Stimulated activated memory B cell treated with anti-CD40 and anti-IgM and Interleukin-4, amounts not matched to agents 10 μg/mL and 1 μg/mL and 100 μg/mL, for 72 hours (primary cell): ENCODE results near the gene AMIGO2.
"Not testable (repeated sequence)": the region's sequence is repeated elsewhere in the genome, so short reads cannot be mapped to it uniquely, and the experiment has no call there.

Experiments
- ATAC-seq: fragments of 150-1000 bp; cut with Tn5 transposase; 2 replicates; pipeline ENCODE4 v1.10.0; 2021
- H3K27ac Mint-ChIP-seq: one replicate; pipeline ENCODE4 v1.8.0; 2022; ENCODE audit warnings: mild to moderate bottlenecking, mixed read lengths
- H3K27me3 Mint-ChIP-seq: one replicate; pipeline ENCODE4 v1.8.0; 2022; ENCODE audit warnings: mixed read lengths
- H3K36me3 Mint-ChIP-seq: one replicate; pipeline ENCODE4 v1.8.0; 2022; ENCODE audit warnings: mixed read lengths
- H3K4me1 Mint-ChIP-seq: one replicate; pipeline ENCODE4 v1.8.0; 2022; ENCODE audit warnings: mixed read lengths
- H3K4me3 Mint-ChIP-seq: one replicate; pipeline ENCODE4 v1.8.0; 2022; ENCODE audit warnings: mild to moderate bottlenecking, moderate library complexity, mixed read lengths
- H3K9me3 Mint-ChIP-seq: one replicate; pipeline ENCODE4 v1.8.0; 2022; ENCODE audit warnings: mixed read lengths

Gene AMIGO2

GRCh38 chr12:47068539-47068938 is 11.2 kb downstream of the AMIGO2 start:
- no peak for ATAC-seq
- Mint-ChIP-seq H3K27me3 (no peaks in the 10 kb centered on the region), H3K4me1 (peaks cover 20% of the 10 kb centered on the region), H3K27ac (peak overlapping the region; percentile 31), H3K9me3 (no peaks in the 10 kb centered on the region), H3K36me3 (no peaks in the 10 kb centered on the region), H3K4me3 (no peak overlapping the region)

DNA sequence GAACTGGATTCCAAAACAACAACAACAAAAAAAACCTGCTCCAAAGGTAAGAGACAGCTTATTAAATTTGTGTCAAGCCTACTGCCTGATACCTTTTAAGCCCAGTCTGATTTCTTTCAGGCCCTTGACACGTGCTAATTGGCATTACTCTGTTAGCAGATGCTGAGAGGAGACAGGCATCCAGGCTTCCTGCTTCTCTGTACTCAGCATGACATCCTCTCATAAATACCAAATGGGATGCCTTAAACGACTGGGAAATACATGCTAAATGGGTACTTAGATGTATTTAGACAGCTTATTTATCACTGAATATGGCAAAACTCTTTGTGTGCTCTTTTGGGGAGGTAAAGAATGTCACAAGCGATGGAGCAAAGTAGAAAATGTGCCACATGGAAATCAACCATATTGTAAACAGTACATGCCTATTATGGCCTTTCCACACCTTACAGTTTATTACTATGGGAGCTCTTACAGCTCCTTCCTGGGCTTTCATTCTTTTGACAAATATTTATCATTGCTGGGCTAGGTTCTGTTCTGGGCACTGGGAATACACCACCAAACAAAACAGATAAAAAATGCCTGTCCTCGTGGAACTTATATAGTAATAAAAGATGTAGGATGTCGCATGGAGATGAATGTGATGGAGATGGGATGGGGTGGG is 11.9 kb downstream of the AMIGO2 start:
- H3K4me1 Mint-ChIP-seq: peaks cover 25% of the 10 kb centered on the region
- no peaks in the 10 kb centered on the region for H3K27me3 Mint-ChIP-seq
- no peak overlapping the region for H3K4me3 Mint-ChIP-seq
- H3K27ac Mint-ChIP-seq: peak overlapping the region; percentile 81
- no peaks in the 10 kb centered on the region for H3K36me3 Mint-ChIP-seq
- ATAC-seq: no peak
- no peaks in the 10 kb centered on the region for H3K9me3 Mint-ChIP-seq

DNA sequence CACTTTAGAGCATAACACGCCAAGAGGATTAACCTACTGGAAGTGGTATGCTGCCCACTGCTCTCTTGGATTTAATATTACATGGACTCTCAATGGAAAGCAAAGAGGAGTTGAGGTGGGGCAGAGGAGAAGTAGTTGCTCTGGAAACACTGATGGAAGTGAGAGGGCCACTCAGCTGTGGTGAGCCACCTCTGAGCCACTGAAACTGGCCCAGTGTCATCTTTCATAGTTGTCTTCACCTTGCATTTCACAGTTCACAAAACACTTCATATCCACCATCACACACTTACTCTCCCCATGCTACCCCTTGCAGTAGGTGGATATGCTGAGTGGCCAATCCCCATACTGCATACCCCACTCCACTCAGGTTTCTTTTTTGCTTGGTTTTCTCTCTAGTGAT is 12.6 kb downstream of the AMIGO2 start:
- ATAC-seq: peak; percentile 85
- Mint-ChIP-seq H3K36me3 (no peaks in the 10 kb centered on the region), H3K9me3 (no peaks in the 10 kb centered on the region), H3K4me3 (no peak overlapping the region), H3K27ac (peak overlapping the region; percentile 81), H3K27me3 (no peaks in the 10 kb centered on the region), H3K4me1 (peaks cover 25% of the 10 kb centered on the region)

DNA sequence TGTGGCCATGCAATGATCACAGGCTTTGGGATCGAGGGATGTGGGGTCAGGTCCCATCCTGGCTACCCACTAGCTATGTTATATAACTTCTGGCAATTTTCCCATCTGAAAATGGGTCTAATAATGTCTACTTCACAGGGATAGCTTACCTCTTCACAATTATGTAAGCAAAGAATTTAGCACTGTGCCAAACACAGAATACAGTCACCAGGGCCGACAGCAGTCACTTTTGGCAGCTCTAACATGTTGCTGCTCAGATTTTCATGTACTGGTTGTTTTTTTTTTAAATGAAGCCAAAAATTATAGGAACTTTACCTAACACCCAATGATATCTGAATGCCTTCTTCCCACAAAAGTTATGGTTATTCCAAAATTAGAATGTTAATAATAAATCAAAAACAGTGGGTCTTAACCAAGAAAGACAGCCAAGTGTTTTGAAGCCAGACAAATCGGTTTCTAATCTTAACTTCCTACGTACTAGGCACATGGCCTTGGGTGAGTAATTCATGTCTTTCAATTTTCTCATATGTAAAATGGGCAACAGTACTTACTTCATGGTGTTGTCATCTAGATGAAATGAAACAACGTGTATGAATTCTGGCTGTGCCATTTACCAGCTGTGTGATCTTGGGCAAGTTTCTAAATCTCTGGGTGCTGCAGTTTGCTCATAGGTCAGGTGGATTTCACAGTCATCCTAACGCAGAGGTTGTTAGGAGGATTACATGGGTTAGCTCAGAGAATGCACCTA is 13.3 kb downstream of the AMIGO2 start:
- Mint-ChIP-seq H3K36me3 (no peaks in the 10 kb centered on the region), H3K9me3 (no peaks in the 10 kb centered on the region), H3K27me3 (no peaks in the 10 kb centered on the region), H3K27ac (peak overlapping the region; percentile 81), H3K4me3 (peak overlapping the region; percentile 5), H3K4me1 (peaks cover 25% of the 10 kb centered on the region)
- ATAC-seq: peak; percentile 83

DNA sequence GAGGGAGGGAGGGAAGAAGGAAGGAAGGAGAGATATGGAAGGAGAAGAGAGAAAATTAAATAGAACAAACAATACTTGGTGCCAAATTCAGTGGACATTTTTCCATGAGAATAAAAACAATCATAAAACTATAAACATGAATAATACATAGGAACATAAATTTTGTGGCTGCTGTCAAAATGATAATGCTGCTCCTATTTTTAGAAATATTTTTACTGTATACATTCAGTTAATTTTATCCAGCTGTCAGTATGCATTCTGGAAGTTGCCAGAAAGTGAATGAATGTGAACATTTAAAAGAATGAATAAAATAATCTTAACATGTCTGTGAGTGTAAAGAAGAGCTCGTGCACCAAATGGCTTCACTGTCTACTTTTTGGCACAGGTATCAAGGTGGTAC is 14.2 kb downstream of the AMIGO2 start:
- no peaks in the 10 kb centered on the region for H3K9me3 Mint-ChIP-seq
- ATAC-seq: no peak
- H3K4me1 Mint-ChIP-seq: peaks cover 25% of the 10 kb centered on the region
- no peaks in the 10 kb centered on the region for H3K36me3 Mint-ChIP-seq
- H3K4me3 Mint-ChIP-seq: no peak overlapping the region
- no peaks in the 10 kb centered on the region for H3K27me3 Mint-ChIP-seq
- peak overlapping the region; percentile 81 for H3K27ac Mint-ChIP-seq

- not testable (repeated sequence) for H3K4me1 Mint-ChIP-seq, ATAC-seq, H3K36me3 Mint-ChIP-seq, H3K27ac Mint-ChIP-seq, H3K27me3 Mint-ChIP-seq, H3K4me3 Mint-ChIP-seq, H3K9me3 Mint-ChIP-seq
Observed at GRCh38 chr12:47058640-47059039, 21.1 kb downstream of the AMIGO2 start.

- not testable (repeated sequence) for H3K27ac Mint-ChIP-seq, H3K36me3 Mint-ChIP-seq, H3K9me3 Mint-ChIP-seq, H3K4me3 Mint-ChIP-seq, H3K4me1 Mint-ChIP-seq, ATAC-seq, H3K27me3 Mint-ChIP-seq
Observed at GRCh38 chr12:47056944-47057343, 22.8 kb downstream of the AMIGO2 start.

DNA sequence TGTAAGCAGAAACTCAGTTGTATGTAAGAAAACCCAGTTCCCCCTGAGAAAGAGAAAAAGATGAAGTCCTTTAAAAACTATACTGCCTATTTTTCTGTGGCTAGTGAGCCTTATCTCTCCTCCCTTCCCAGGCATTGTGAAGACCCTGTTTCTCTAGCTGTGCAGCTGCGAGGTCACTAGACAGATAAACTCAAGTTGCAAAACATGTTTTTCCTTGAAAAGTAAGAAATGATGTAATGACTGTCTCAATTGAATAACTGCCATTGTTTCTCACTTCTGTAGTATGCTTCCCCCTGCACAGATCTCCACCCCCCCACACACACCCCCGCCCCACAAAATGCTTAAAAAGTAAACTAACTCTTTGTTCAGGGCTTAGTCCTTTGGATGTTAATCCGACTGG is 23.9 kb downstream of the AMIGO2 start:
- not testable (repeated sequence) for ATAC-seq, H3K4me3 Mint-ChIP-seq, H3K27ac Mint-ChIP-seq, H3K36me3 Mint-ChIP-seq, H3K27me3 Mint-ChIP-seq, H3K4me1 Mint-ChIP-seq
- H3K9me3 Mint-ChIP-seq: peaks cover 16% of the 10 kb centered on the region

- ATAC-seq: peak; percentile 64
- Mint-ChIP-seq H3K27me3 (no peaks in the 10 kb centered on the region), H3K4me3 (no peak overlapping the region), H3K9me3 (peaks cover 21% of the 10 kb centered on the region), H3K4me1 (peaks cover 6% of the 10 kb centered on the region), H3K36me3 (peaks cover 9% of the 10 kb centered on the region), H3K27ac (no peak overlapping the region)
Observed at GRCh38 chr12:47054659-47055058, 25.1 kb downstream of the AMIGO2 start.

DNA sequence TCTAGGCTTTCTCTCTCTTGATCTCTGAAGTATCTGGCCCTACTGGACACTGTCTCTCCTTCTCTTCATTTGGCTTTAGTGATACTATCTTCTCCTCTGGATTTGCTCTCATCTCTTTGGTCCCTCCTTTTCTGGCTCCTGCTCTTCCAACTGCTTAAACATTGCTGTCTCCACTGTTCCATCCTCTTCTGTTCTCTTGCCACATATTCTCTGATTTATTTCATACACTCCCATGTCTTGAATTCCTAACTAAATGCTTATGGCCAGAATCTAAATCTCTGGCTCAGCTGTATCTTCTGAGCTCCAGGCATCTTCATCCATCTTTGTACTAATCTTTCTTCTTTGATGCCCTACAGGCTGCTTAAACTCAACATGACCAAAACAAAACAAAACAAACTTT is 25.8 kb downstream of the AMIGO2 start:
- Mint-ChIP-seq H3K27me3 (no peaks in the 10 kb centered on the region), H3K9me3 (peaks cover 19% of the 10 kb centered on the region), H3K36me3 (peaks cover 9% of the 10 kb centered on the region), H3K4me3 (no peak overlapping the region), H3K27ac (no peak overlapping the region), H3K4me1 (peaks cover 6% of the 10 kb centered on the region)
- ATAC-seq: no peak

GRCh38 chr12:47052274-47052673 is 27.5 kb downstream of the AMIGO2 start:
- H3K4me1 Mint-ChIP-seq: peaks cover 10% of the 10 kb centered on the region
- no peaks in the 10 kb centered on the region for H3K27me3 Mint-ChIP-seq
- no peak overlapping the region for H3K27ac Mint-ChIP-seq
- H3K9me3 Mint-ChIP-seq: peaks cover 25% of the 10 kb centered on the region
- no peak overlapping the region for H3K4me3 Mint-ChIP-seq
- no peak for ATAC-seq
- H3K36me3 Mint-ChIP-seq: peaks cover 15% of the 10 kb centered on the region

- Mint-ChIP-seq H3K36me3 (peaks cover 15% of the 10 kb centered on the region), H3K9me3 (peaks cover 22% of the 10 kb centered on the region)
- H3K4me1 Mint-ChIP-seq, H3K27ac Mint-ChIP-seq, H3K4me3 Mint-ChIP-seq, H3K27me3 Mint-ChIP-seq, ATAC-seq: not testable (repeated sequence)
Observed at GRCh38 chr12:47051291-47051690, 28.5 kb downstream of the AMIGO2 start.

- Mint-ChIP-seq H3K9me3 (peaks cover 21% of the 10 kb centered on the region), H3K36me3 (peaks cover 15% of the 10 kb centered on the region), H3K27me3 (no peaks in the 10 kb centered on the region), H3K27ac (no peak overlapping the region), H3K4me3 (no peak overlapping the region), H3K4me1 (peaks cover 10% of the 10 kb centered on the region)
- no peak for ATAC-seq
Observed at GRCh38 chr12:47048541-47048940, 31.2 kb downstream of the AMIGO2 start.

DNA sequence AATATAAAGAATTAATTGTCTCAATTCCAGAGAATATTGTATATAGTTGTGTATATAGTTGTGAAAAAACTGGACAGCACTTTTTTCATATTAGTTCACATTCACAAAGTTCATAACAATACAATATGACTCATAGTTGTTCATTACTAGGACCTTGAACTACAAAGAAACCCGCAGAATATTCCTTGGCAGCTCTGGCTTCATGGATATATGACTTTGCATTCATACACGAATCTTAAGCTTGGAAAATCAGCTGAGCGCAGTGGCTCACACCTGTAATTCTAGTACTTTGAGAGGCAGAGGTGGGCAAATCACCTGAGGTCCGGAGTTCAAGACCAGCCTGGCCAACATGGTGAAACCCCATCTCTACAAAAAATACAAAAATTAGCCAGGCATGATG is 38.4 kb downstream of the AMIGO2 start:
- no peaks in the 10 kb centered on the region for H3K27me3 Mint-ChIP-seq
- no peak for ATAC-seq
- no peak overlapping the region for H3K4me3 Mint-ChIP-seq
- peaks cover 6% of the 10 kb centered on the region for H3K36me3 Mint-ChIP-seq
- peaks cover 12% of the 10 kb centered on the region for H3K4me1 Mint-ChIP-seq
- H3K9me3 Mint-ChIP-seq: peaks cover 5% of the 10 kb centered on the region
- no peak overlapping the region for H3K27ac Mint-ChIP-seq

DNA sequence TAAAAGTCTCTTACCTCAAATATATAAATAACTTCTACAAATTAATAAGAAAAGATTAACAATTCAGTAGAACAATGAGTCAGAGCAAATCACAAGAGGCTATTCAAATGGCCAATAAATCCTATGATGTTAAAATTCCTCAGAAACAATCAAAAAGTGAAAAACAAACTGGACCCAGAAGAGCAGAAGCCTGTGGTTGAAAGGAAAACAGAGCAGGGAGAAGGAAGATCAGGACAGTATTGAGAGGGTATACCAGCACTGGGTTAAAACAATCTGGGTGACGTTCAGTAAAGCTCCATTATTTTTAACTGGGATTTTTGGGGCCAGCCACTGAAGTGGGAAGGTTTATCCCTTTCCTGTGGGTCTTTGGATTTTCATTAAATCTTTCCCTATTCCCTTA is 40.0 kb downstream of the AMIGO2 start:
- peaks cover 6% of the 10 kb centered on the region for H3K36me3 Mint-ChIP-seq
- peaks cover 22% of the 10 kb centered on the region for H3K4me1 Mint-ChIP-seq
- peaks cover 5% of the 10 kb centered on the region for H3K9me3 Mint-ChIP-seq
- H3K27me3 Mint-ChIP-seq: no peaks in the 10 kb centered on the region
- no peak overlapping the region for H3K4me3 Mint-ChIP-seq
- H3K27ac Mint-ChIP-seq: no peak overlapping the region
- no peak for ATAC-seq

DNA sequence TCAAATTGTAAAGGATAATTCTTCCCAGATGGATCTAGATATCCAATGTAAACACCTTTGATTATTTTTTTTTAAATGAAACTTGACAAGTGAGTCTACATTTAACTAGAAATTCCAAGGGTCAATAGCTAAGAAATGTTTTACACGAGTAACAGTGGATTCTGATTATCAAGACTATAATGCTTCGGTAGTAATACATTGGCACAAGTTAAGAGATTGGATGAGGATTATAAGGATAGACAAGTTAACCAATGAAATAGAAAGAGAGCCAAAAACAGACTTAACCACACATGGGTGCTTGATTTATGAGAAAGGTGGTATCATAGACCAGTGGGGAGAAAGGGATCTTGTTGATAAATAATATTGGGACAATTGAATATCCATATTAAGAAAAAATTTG is 40.7 kb downstream of the AMIGO2 start:
- no peak overlapping the region for H3K4me3 Mint-ChIP-seq
- H3K36me3 Mint-ChIP-seq: peaks cover 6% of the 10 kb centered on the region
- ATAC-seq: no peak
- peaks cover 29% of the 10 kb centered on the region for H3K4me1 Mint-ChIP-seq
- H3K9me3 Mint-ChIP-seq: peaks cover 5% of the 10 kb centered on the region
- no peak overlapping the region for H3K27ac Mint-ChIP-seq
- H3K27me3 Mint-ChIP-seq: no peaks in the 10 kb centered on the region
